Brain microvascular endothelial cell (primary cell): ENCODE results near the gene BRSK2.

Experiments
- DNase-seq: peaks from one replicate; pipeline ENCODE4 v3.0.0-alpha.2; 2020
- H3K27ac ChIP-seq: fragments of 250-450 bp; sonication (Bioruptor Pico); 2 replicates; pipeline ENCODE4 v1.5.1; 2020; ENCODE audit warnings: mild to moderate bottlenecking, moderate library complexity
- H3K27me3 ChIP-seq: fragments of 250-450 bp; sonication (Bioruptor Pico); replicated peaks from 2 replicates; pipeline ENCODE4 v1.5.1; 2020; ENCODE audit warnings: mild to moderate bottlenecking
- H3K36me3 ChIP-seq: fragments of 250-450 bp; sonication (Bioruptor Pico); replicated peaks from 2 replicates; pipeline ENCODE4 v1.5.1; 2020; ENCODE audit warnings: mild to moderate bottlenecking
- H3K4me3 ChIP-seq: 2 replicates; pipeline ENCODE4 v1.5.1; 2011; ENCODE audit warnings: low read depth, mild to moderate bottlenecking, control low read depth, low read length, moderate library complexity
- in situ Hi-C: cut with HindIII; loops from 2 replicates; pipeline ENCODE4 v1.10.0; 2017; ENCODE audit warnings: low sequenced_read_pairs, low pct_ligation_motif_present
- TF ChIP-seq, protein P1 (sequence below): IDR thresholded peaks from 2 replicates; pipeline ENCODE4 v1.5.1; 2011; ENCODE audit warnings: low read depth, mild to moderate bottlenecking, moderate library complexity, low read length, control low read depth, inconsistent platforms; ENCODE audit errors: missing control alignments

BRSK2 gene

DNA sequence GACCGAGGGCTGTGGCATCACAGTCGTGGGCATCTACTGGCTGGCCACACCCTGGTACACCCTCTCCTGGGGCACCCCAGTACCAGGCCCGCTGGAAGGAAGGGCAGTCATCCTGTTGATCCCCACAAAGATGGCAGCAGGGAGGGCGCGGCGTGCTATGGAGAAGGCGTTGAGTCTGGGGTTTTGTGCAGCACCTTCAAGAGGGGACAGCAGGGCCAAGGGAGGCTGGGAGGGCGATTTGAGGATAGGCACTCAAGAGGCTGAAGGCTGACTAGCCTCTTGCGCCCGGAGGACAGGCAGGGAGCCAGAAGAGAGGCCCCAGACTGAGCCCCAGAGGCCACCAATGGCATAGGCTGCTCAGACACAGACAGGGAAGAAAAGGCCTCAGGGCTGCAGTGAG lies 2.2 kb upstream of the BRSK2 start:
- no peak for DNase-seq
- H3K36me3 ChIP-seq: no peaks in the 10 kb centered on the region
- TF ChIP-seq, protein P1, sequence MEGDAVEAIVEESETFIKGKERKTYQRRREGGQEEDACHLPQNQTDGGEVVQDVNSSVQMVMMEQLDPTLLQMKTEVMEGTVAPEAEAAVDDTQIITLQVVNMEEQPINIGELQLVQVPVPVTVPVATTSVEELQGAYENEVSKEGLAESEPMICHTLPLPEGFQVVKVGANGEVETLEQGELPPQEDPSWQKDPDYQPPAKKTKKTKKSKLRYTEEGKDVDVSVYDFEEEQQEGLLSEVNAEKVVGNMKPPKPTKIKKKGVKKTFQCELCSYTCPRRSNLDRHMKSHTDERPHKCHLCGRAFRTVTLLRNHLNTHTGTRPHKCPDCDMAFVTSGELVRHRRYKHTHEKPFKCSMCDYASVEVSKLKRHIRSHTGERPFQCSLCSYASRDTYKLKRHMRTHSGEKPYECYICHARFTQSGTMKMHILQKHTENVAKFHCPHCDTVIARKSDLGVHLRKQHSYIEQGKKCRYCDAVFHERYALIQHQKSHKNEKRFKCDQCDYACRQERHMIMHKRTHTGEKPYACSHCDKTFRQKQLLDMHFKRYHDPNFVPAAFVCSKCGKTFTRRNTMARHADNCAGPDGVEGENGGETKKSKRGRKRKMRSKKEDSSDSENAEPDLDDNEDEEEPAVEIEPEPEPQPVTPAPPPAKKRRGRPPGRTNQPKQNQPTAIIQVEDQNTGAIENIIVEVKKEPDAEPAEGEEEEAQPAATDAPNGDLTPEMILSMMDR: no peak
- H3K27me3 ChIP-seq: peaks cover 18% of the 10 kb centered on the region
- no peak overlapping the region for H3K4me3 ChIP-seq
- in situ Hi-C loops: no loop called here
- no peak overlapping the region for H3K27ac ChIP-seq

DNA sequence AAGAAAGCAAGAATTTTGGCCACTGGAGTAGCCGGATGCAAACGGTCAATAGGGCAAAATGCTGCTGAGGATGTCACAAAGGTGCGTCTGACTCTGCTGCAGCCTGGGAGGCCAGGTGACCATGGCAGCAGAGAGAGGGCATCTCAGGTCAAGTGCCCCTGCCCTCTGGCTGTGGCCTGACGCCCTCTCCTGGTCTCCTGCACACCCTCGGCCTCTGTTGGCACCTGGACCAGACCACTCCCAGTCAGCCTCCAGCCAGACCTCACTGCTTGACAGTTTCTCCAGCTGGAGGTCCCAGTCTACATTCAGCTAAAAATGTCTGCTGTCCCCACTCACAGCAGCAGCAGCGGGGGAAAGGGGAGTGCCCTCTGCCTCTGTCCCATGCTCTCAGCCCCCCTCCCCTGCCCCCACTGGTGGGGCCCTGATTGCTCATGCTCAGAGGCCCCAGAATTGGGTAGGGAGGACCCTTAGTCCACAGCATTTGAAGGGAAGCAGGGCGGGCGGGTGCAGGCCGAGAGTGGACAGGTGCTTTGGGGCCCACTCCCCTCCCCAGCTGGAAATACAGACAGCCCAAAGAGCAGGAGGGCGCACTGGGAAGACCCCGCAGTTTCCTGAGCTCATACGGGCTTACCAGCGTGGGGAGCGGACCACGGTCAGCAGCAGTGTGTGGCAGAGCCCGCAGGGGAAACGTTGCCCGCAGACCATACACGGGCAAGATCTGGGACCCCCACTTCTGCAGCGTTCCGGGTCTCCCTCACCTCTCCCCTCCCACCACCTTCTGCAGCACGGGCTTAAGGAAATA lies 1.6 kb upstream of the BRSK2 start:
- DNase-seq: no peak
- Histone ChIP-seq H3K4me3 (no peak overlapping the region), H3K27ac (no peak overlapping the region), H3K36me3 (no peaks in the 10 kb centered on the region), H3K27me3 (peaks cover 18% of the 10 kb centered on the region)
- in situ Hi-C loops: no loop called here
- TF ChIP-seq, protein P1: no peak

DNA sequence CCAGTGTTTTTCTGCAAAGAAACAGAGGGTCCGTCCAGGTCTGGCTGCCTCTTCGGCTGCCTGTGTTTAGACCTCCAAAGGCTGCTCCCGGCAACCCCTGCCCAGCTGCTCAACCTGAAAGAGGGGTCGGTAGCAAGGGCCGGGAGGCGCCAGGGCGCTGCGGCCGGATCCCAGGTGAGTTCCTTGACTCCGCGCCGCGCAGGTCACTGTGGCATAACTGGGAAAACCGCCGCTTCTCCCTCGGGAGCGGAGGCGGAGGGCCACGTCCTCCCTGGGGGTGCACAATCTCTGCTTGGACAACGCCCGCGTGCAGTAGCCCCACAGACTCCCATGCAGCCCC lies 1.0 kb upstream of the BRSK2 start:
- peaks cover 18% of the 10 kb centered on the region for H3K27me3 ChIP-seq
- H3K27ac ChIP-seq: no peak overlapping the region
- TF ChIP-seq, protein P1: no peak
- H3K4me3 ChIP-seq: peak overlapping the region; percentile 46
- DNase-seq: no peak
- in situ Hi-C loops: no loop called here
- no peaks in the 10 kb centered on the region for H3K36me3 ChIP-seq

DNA sequence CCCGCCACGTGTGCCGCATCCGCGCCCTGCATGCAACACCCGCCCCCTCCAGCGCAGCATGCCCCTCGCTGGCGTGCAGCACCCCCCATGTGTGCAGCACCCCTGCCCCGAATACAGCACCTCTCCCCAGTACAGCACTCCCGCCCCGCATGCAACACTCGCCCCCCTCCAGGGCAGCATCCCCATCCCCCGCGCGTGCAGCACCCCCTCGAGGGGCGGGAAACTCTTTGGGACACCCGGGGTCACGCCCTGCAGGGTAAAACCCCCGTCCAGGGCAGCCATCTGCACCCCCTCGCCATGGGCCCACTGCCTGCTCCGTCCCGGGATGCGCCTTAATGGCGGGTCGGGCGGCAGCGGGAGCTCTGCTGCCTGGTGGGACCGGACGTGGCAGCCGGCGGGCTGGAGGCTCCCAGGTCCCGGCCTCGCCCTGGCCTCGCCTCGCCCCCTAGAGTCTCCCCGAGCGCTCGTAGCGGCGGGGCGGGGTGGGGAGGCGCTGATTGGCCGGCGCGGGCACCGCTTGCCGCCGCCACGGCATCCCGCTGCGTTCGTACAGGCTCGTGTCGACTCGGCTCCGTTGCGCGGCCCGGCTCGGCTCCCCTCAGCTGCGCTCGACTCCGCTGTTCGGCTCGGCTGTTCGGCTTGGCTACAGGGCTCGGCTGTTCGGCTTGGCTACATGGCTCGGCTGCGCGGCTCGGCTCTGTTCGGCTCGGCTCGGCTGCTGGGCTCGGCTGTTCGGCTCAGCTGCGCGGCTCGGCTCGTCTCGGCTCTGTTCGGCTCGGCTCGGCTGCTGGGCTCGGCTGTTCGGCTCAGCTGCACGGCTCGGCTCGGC lies 417 bp upstream of the BRSK2 start:
- H3K36me3 ChIP-seq: no peaks in the 10 kb centered on the region
- in situ Hi-C loops: no loop called here
- peaks cover 18% of the 10 kb centered on the region for H3K27me3 ChIP-seq
- DNase-seq: peak; percentile 94
- peak overlapping the region; percentile 46 for H3K4me3 ChIP-seq
- H3K27ac ChIP-seq: no peak overlapping the region
- TF ChIP-seq, protein P1: no peak

DNA sequence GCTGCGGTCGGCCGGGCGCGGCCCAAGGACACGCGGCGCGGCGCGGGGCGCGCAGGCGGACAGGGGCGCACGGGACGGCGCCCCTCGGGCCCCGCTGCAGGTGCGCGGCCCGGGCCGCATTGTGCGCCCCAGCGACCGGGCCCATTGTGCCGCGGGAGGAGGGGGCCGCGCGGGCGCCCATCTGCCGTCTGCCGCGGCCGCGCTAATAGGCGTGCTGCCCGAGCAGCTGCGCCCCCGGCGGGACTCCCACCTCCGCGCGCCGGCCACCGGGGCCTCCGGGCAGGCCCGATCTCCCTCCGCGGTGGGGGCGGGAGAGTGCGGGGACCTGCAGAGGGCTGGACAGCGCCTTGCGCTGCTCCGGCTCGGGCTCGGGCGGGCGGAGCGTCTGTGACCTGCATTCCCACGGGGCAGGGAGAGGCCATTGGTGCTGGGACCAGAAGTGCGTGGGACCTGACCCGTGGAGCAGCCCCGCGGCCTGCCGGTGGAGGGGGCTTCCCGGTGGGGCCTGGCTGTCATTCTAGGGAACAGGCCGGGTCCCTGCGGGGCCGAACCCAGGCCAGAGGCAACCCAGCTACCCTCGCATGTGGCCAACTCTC lies 933 bp downstream of the BRSK2 start:
- TF ChIP-seq, protein P1: no peak
- Histone ChIP-seq H3K27ac (no peak overlapping the region), H3K27me3 (peaks cover 18% of the 10 kb centered on the region), H3K36me3 (no peaks in the 10 kb centered on the region), H3K4me3 (no peak overlapping the region)
- in situ Hi-C loops: no loop called here
- no peak for DNase-seq
